Stimulated activated CD4-positive, alpha-beta T cell treated with anti-CD3 and anti-CD28 coated beads, Interleukin-1b, Interleukin-23, amount 100 ng/mL, for 24 hours (primary cell): ENCODE data around the gene GARS1.
"Not testable (repeated sequence)": the region's sequence is repeated elsewhere in the genome, so short reads cannot be mapped to it uniquely, and the experiment has no call there.

Source experiments
- DNase-seq, 4 experiments: peaks; one replicate each; pipeline ENCODE4 v3.0.0-alpha.2; 2020; ENCODE audit warnings: low read depth in 4 of 4, low spot score in 1 of 4

The GARS1 gene

GRCh38 chr7:30594540-30595435, at the start of gene GARS1:
TSS of gene GARS1 (plus strand) at chr7:30594878. CDS start at chr7:30594922, 44 bp downstream.
- DNase-seq: peak; percentile 77 to 83 (median 80)

- DNase-seq: no peak
Measured at GRCh38 chr7:30545791-30546555, 48.7 kb upstream of the GARS1 start.

- no peak for DNase-seq
Measured at GRCh38 chr7:30546596-30546995, 48.1 kb upstream of the GARS1 start.

GRCh38 chr7:30548845-30549244, 45.8 kb upstream of the GARS1 start:
- peak in 2 of 4 experiments; percentile 7 for DNase-seq

- no peak for DNase-seq
Measured at GRCh38 chr7:30549931-30550493, 44.7 kb upstream of the GARS1 start.

- DNase-seq: no peak
Measured at GRCh38 chr7:30552330-30552729, 42.3 kb upstream of the GARS1 start.

GRCh38 chr7:30553141-30553540, 41.5 kb upstream of the GARS1 start:
- no peak for DNase-seq

- no peak for DNase-seq
Measured at GRCh38 chr7:30553546-30553945, 41.1 kb upstream of the GARS1 start.

GRCh38 chr7:30555525-30555924, 39.2 kb upstream of the GARS1 start:
- no peak for DNase-seq

- DNase-seq: no peak
Measured at GRCh38 chr7:30556840-30557239, 37.8 kb upstream of the GARS1 start.

- no peak for DNase-seq
Measured at GRCh38 chr7:30557245-30557644, 37.4 kb upstream of the GARS1 start.

- DNase-seq: no peak
Measured at GRCh38 chr7:30559611-30560010, 35.1 kb upstream of the GARS1 start.

GRCh38 chr7:30561389-30561788, 33.3 kb upstream of the GARS1 start:
- DNase-seq: no peak

- DNase-seq: no peak
Measured at GRCh38 chr7:30562498-30562897, 32.2 kb upstream of the GARS1 start.

GRCh38 chr7:30562909-30563308, 31.8 kb upstream of the GARS1 start:
- no peak for DNase-seq

GRCh38 chr7:30563326-30563942, 31.2 kb upstream of the GARS1 start:
- no peak for DNase-seq

GRCh38 chr7:30564243-30564892, 30.3 kb upstream of the GARS1 start:
- peak; percentile 53 to 65 (median 63) for DNase-seq

GRCh38 chr7:30566596-30566995, 28.1 kb upstream of the GARS1 start:
- no peak for DNase-seq

- no peak for DNase-seq
Measured at GRCh38 chr7:30567081-30567480, 27.6 kb upstream of the GARS1 start.

GRCh38 chr7:30570238-30570637, 24.4 kb upstream of the GARS1 start:
- DNase-seq: not testable (repeated sequence)
